ENCODE measurements around the gene DUSP1. TPM values are rescaled to one million over a fixed set of nuclear protein-coding genes. Genes with fewer than 3 reads are reported as not detected.

The DUSP1 gene
- total RNA-seq, 1 donor from 2014 or later: 25.3 TPM

DNA sequence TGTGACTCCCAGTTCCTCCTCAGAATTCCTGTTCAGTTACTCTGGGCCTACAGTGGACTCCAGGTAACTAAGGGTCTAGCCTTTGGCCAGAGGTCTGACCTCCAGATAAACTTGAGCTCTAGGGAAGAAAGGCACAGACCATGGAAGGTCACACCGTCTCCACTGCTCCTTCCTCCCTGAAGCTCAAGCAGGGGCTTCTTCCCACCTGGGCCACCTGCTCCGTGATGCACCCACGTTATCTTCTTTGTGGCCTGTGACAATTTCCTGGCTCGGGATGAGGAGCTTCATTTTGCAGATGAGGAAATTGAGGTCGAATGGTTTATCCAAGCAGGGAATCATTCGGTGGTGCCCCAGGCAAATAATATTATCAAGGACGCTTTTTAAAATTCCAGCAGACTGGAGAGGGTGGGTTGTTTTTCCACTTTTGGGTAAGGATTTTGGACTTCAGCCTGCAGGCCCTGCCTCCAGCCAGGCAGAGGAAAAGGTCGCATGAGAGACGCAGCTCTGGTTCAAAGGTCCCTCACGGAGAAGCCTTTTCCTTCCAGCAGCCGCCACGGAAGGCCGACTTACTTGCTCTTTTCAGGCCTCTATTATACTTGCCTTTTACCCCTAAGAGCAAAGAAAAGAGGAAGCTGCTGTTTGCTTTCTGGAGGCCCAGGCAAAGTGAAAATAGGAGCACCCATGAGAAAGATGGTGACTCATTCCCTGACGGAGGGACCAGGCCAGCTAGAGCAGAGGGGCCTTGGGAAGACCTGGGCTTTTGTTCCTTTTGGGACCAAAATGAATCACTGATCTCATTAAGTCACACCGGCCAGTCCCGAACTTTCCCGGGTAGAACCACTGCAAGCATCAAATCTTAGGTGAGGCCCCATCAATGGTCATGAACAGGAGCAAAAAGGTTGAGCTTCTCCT is 22.8 kb upstream of the DUSP1 start:
- TF ChIP-seq, protein P1, sequence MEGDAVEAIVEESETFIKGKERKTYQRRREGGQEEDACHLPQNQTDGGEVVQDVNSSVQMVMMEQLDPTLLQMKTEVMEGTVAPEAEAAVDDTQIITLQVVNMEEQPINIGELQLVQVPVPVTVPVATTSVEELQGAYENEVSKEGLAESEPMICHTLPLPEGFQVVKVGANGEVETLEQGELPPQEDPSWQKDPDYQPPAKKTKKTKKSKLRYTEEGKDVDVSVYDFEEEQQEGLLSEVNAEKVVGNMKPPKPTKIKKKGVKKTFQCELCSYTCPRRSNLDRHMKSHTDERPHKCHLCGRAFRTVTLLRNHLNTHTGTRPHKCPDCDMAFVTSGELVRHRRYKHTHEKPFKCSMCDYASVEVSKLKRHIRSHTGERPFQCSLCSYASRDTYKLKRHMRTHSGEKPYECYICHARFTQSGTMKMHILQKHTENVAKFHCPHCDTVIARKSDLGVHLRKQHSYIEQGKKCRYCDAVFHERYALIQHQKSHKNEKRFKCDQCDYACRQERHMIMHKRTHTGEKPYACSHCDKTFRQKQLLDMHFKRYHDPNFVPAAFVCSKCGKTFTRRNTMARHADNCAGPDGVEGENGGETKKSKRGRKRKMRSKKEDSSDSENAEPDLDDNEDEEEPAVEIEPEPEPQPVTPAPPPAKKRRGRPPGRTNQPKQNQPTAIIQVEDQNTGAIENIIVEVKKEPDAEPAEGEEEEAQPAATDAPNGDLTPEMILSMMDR (IDR thresholded peaks at IDR 0.05; ENCODE audit: unreplicated experiment): no peak
- Mint-ChIP-seq H3K4me3 (ENCODE audit: unreplicated experiment) (no peak overlapping the region), H3K36me3 (ENCODE audit: low read depth, unreplicated experiment) (no peaks in the 10 kb centered on the region), H3K27ac (ENCODE audit: unreplicated experiment) (no peak overlapping the region), H3K9me3 (ENCODE audit: unreplicated experiment) (no peaks in the 10 kb centered on the region), H3K4me1 (ENCODE audit: unreplicated experiment) (peaks cover 8% of the 10 kb centered on the region), H3K27me3 (ENCODE audit: unreplicated experiment) (no peaks in the 10 kb centered on the region)
- no peak for DNase-seq (ENCODE audit: low spot score)

DNA sequence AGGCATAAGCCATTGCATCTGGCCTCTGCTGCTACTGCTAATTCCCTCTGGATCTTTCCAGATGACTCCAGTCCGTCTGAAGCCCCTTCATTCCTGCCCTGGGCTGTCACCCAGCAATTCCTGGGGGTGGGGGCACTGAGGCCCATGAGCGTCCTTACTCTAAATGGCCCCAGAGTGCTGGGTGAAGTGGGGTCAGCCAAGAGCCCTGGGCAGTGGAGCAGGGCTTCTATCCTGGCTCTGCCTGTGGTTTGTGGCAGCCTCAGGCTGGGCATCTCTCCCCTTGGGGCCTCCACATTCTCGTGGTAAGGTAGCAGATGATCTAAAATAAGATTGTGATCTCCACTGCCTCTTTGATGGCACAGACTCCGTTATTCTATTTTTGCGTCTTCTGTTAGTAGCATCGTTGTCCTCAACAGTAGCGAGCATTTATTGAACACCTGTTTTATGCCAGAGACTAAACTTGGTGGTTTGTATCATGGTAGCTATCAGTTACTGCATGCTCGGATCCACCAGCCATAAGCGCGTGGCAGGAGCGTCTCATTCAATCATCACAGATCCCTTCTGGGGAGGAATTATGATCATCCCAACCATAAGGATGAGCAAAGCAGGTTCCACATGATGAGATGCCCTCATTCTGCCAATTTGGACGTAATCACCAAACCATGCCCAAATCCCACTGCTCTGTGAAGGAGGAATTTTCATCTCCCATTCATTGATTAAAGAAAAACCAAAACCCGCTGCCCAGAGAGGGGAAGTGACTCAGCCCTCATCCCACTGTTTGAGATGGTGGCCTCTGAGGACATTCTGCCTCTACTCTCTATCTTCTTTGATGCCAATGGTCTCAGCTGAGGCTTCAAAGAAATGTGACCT is 21.9 kb upstream of the DUSP1 start:
- H3K9me3 Mint-ChIP-seq (ENCODE audit: unreplicated experiment): no peaks in the 10 kb centered on the region
- no peak overlapping the region for H3K4me3 Mint-ChIP-seq (ENCODE audit: unreplicated experiment)
- DNase-seq (ENCODE audit: low spot score): no peak
- H3K36me3 Mint-ChIP-seq (ENCODE audit: low read depth, unreplicated experiment): no peaks in the 10 kb centered on the region
- TF ChIP-seq, protein P1 (IDR thresholded peaks at IDR 0.05; ENCODE audit: unreplicated experiment): no peak
- H3K27me3 Mint-ChIP-seq (ENCODE audit: unreplicated experiment): no peaks in the 10 kb centered on the region
- H3K4me1 Mint-ChIP-seq (ENCODE audit: unreplicated experiment): peaks cover 10% of the 10 kb centered on the region
- no peak overlapping the region for H3K27ac Mint-ChIP-seq (ENCODE audit: unreplicated experiment)

DNA sequence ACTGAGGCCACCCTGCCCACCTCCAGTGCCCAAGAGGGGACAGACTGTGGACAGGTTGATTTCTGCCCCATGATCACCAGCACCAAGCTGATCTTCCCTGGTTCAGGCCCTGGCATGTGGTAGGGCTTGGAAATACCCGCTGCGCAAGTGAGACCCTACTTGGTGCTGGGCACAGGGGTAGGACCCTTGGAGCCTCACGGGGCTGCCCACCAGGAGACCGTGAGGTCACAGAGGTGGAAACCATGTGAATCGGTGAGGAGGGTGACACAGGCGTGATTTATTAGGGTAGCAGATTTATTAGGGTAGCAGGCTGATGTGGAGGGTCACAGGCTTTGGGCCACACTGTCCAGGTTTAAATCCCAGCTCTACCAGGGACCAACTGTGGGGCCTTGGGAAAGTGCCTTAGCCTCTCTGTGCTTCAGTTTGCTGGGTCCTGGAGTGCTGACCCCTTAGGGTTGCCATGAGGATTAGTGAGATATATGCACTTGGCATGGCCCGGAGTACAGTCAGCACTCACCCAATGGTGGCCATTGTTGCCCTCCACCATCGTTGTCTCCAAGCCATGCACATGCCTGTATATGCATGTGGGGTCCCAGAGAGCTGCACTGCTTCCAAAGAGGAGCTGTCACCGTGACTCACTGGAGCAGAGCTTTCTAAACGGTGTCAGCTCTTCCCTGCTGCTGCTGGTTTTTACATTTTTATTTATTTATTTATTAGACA is 20.9 kb upstream of the DUSP1 start:
- Mint-ChIP-seq H3K4me3 (ENCODE audit: unreplicated experiment) (no peak overlapping the region), H3K4me1 (ENCODE audit: unreplicated experiment) (peaks cover 8% of the 10 kb centered on the region), H3K9me3 (ENCODE audit: unreplicated experiment) (no peaks in the 10 kb centered on the region), H3K27ac (ENCODE audit: unreplicated experiment) (no peak overlapping the region), H3K27me3 (ENCODE audit: unreplicated experiment) (no peaks in the 10 kb centered on the region), H3K36me3 (ENCODE audit: low read depth, unreplicated experiment) (no peaks in the 10 kb centered on the region)
- no peak for DNase-seq (ENCODE audit: low spot score)
- TF ChIP-seq, protein P1 (IDR thresholded peaks at IDR 0.05; ENCODE audit: unreplicated experiment): no peak

GRCh38 chr5:172791286-172791685 is 20.3 kb upstream of the DUSP1 start:
- Mint-ChIP-seq H3K9me3 (ENCODE audit: unreplicated experiment) (no peaks in the 10 kb centered on the region), H3K4me1 (ENCODE audit: unreplicated experiment) (peaks cover 8% of the 10 kb centered on the region), H3K27ac (ENCODE audit: unreplicated experiment) (no peak overlapping the region), H3K4me3 (ENCODE audit: unreplicated experiment) (no peak overlapping the region), H3K36me3 (ENCODE audit: low read depth, unreplicated experiment) (no peaks in the 10 kb centered on the region), H3K27me3 (ENCODE audit: unreplicated experiment) (no peaks in the 10 kb centered on the region)
- no peak for DNase-seq (ENCODE audit: low spot score)
- TF ChIP-seq, protein P1 (IDR thresholded peaks at IDR 0.05; ENCODE audit: unreplicated experiment): no peak

All from endothelial cell (in vitro differentiated cells).